Measurements from ENCODE around the gene FAHD2A. TPM values are rescaled to one million over a fixed set of nuclear protein-coding genes. Genes with fewer than 3 reads are reported as not detected.
"Not testable (repeated sequence)": the region's sequence is repeated elsewhere in the genome, so short reads cannot be mapped to it uniquely, and the experiment has no call there.

The FAHD2A gene
- total and polyA plus RNA-seq, 8 donors = 23.6 to 42.3 (median 37.3) TPM

DNA sequence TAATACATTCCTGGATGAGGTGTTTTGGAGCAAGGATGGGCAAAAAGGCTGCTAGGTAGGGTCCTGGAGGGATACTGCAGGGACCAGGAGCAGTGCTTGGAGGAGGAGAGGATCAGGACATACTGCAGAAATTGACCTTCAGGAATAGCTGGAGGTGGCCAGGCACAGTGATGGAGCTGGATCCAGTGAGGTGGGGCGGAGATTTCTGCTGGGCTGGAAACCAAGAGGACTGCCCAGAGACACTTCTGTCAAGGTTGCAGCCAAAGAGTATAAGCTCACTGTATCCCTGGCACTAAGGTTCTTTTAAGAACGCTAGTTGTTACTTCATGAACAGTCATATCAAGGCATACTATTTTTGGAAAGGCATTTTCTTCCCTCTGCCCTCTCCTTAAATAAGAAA is 42.8 kb downstream of the FAHD2A start:
- ATAC-seq; H3K9me3 ChIP-seq; H3K4me3 ChIP-seq; H3K4me1 ChIP-seq; intact Hi-C loops (cut with DNase I); H3K36me3 ChIP-seq; DNase-seq; H3K27me3 ChIP-seq; H3K27ac ChIP-seq: not testable (repeated sequence)

DNA sequence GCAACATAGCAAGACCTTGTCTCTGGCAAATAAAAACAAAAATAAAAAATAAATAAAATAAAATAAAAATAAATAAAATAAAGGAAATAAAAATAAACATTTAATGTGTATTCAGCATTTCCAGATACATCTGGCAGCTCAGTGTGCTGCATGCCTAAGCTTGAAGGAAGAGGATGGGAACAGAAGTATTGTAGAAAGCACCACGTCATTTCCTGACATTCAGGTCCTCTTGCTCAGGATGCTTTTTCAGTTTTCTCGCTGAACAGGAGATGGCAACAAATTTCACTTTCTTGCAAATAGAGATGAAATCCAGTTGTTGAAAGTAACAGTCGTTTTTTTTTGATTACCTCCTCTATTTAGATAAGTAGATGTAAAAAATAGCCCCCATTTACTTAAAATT is 60.8 kb downstream of the FAHD2A start:
- H3K4me3 ChIP-seq; ATAC-seq; H3K27me3 ChIP-seq; H3K27ac ChIP-seq; DNase-seq; H3K9me3 ChIP-seq; intact Hi-C loops (cut with DNase I); H3K4me1 ChIP-seq; H3K36me3 ChIP-seq: not testable (repeated sequence)

Other genes with a start within 250 kb of the FAHD2A start
- gene ZNF514, start 242.9 kb upstream of the FAHD2A start, total RNA-seq = 10 to 100 TPM; 12.9 to 15.6 TPM
- gene ZNF514, start 242.9 kb upstream of the FAHD2A start, polyA plus RNA-seq (ENCODE audit: insufficient read length in 6 of 6) = 10 to 100 TPM; 27.9 to 50.5 (median 45.5) TPM
- 1 to 10 TPM; 4.1 to 4.9 TPM for gene ZNF2, start 236.9 kb upstream of the FAHD2A start, total RNA-seq
- gene ZNF2, start 236.9 kb upstream of the FAHD2A start, polyA plus RNA-seq (ENCODE audit: insufficient read length in 6 of 6) = 1 to 10 TPM; 7.9 to 9.1 (median 8.5) TPM
- gene ZNF892, start 195.2 kb upstream of the FAHD2A start, total RNA-seq = 1 to 10 TPM; 4.3 to 5.0 TPM
- 1 to 10 TPM; 4.6 to 5.6 (median 5.1) TPM for gene ZNF892, start 195.2 kb upstream of the FAHD2A start, polyA plus RNA-seq (ENCODE audit: insufficient read length in 6 of 6)
- gene PROM2, start 128.3 kb upstream of the FAHD2A start, total RNA-seq = 10 to 100 TPM in 1 of 2 donors, 1 to 10 TPM in 1; 5.6 to 16.4 TPM
- gene PROM2, start 128.3 kb upstream of the FAHD2A start, polyA plus RNA-seq (ENCODE audit: insufficient read length in 6 of 6) = 10 to 100 TPM in 5 of 6 donors, 1 to 10 TPM in 1; 9.9 to 15.9 (median 15.3) TPM
- 1 to 10 TPM; 3.2 to 4.5 TPM for gene KCNIP3, start 105.4 kb upstream of the FAHD2A start, total RNA-seq
- 10 to 100 TPM in 2 of 6 donors, 1 to 10 TPM in 4; 6.0 to 12.6 (median 8.5) TPM for gene KCNIP3, start 105.4 kb upstream of the FAHD2A start, polyA plus RNA-seq (ENCODE audit: insufficient read length in 6 of 6)
- not detected for gene TRIM43B, start 82.0 kb downstream of the FAHD2A start, total RNA-seq
- not detected for gene TRIM43B, start 82.0 kb downstream of the FAHD2A start, polyA plus RNA-seq (ENCODE audit: insufficient read length in 6 of 6)
- not detected for gene TRIM43, start 189.3 kb downstream of the FAHD2A start, total RNA-seq
- gene TRIM43, start 189.3 kb downstream of the FAHD2A start, polyA plus RNA-seq (ENCODE audit: insufficient read length in 6 of 6) = not detected